Stimulated activated CD8-positive, alpha-beta memory T cell treated with anti-CD3 and anti-CD28 coated beads, Interleukin-7, amount 100 ng/mL, for 4 hours (primary cell): ENCODE data around the gene RERE.

Source experiments
- DNase-seq, 2 donors: peaks; one replicate each; pipeline ENCODE4 v3.0.0-alpha.2; 2020; ENCODE audit warnings: low read depth in 2 of 2

Gene RERE

GRCh38 chr1:8311068-8311718 is 506.2 kb downstream of the RERE start:
- no peak for DNase-seq

- DNase-seq = no peak
Measured at GRCh38 chr1:8307628-8308027, 509.8 kb downstream of the RERE start.

- DNase-seq = no peak
Measured at GRCh38 chr1:8303876-8304275, 513.6 kb downstream of the RERE start.

- no peak for DNase-seq
Measured at GRCh38 chr1:8303141-8303540, 514.3 kb downstream of the RERE start.
